GM19099 (cell line): ENCODE results near the gene ITGB8.

Experiments
- POLR2A ChIP-seq: IDR thresholded peaks from 3 replicates; pipeline ENCODE4 v1.6.1; 2011; ENCODE audit warnings: low read depth; ENCODE audit not compliant: insufficient read length; ENCODE audit errors: extremely low read depth

The ITGB8 gene

GRCh38 chr7:20442951-20443350 is 112.3 kb downstream of the ITGB8 start:
- no peak for TF ChIP-seq POLR2A

- TF ChIP-seq POLR2A = no peak
These were observed 113.5 kb downstream of the ITGB8 start for GRCh38 chr7:20444030-20444800.

- TF ChIP-seq POLR2A = no peak
These were observed 116.4 kb downstream of the ITGB8 start for GRCh38 chr7:20447021-20447650.

- TF ChIP-seq POLR2A = no peak
These were observed 118.5 kb downstream of the ITGB8 start for GRCh38 chr7:20449176-20449575.

GRCh38 chr7:20450536-20450935 is 119.8 kb downstream of the ITGB8 start:
- TF ChIP-seq POLR2A = no peak

GRCh38 chr7:20454202-20454601 is 123.5 kb downstream of the ITGB8 start:
- no peak for TF ChIP-seq POLR2A

GRCh38 chr7:20456701-20457100 is 126.0 kb downstream of the ITGB8 start:
- no peak for TF ChIP-seq POLR2A

GRCh38 chr7:20458521-20458920 is 127.8 kb downstream of the ITGB8 start:
- no peak for TF ChIP-seq POLR2A

GRCh38 chr7:20459419-20459818 is 128.7 kb downstream of the ITGB8 start:
- no peak for TF ChIP-seq POLR2A

- TF ChIP-seq POLR2A = no peak
These were observed 134.2 kb downstream of the ITGB8 start for GRCh38 chr7:20464891-20465290.
